Left lung (tissue), 10 donors: ENCODE results near the gene GPC6. TPM values are rescaled to one million over a fixed set of nuclear protein-coding genes. Genes with fewer than 3 reads are reported as not detected.

Experiments
- ATAC-seq: fragments of 200-7000 bp; cut with Tn5 transposase; one replicate; pipeline ENCODE4 v1.9.1; 2020; ENCODE audit warnings: moderate library complexity
- DNase-seq, 4 donors: peaks; one replicate each; pipeline ENCODE4 v3.0.0-alpha.2; 2013 to 2020
- H3K27ac ChIP-seq, 2 donors: fragments of 200-600 bp; sonication (generic) in 1 of 2; one replicate each; pipeline versions ENCODE4 v1.5.0 to v1.8.0; 2020 to 2021
- H3K27me3 ChIP-seq, 2 donors: fragments of 200-600 bp; sonication (generic) in 1 of 2; one replicate each; pipeline versions ENCODE4 v1.5.0 to v1.8.0; 2020 to 2021
- H3K36me3 ChIP-seq, 2 donors: fragments of 200-600 bp; sonication (generic) in 1 of 2; one replicate each; pipeline versions ENCODE4 v1.5.0 to v1.8.0; 2020 to 2021
- H3K4me1 ChIP-seq, 2 donors: fragments of 200-600 bp; one replicate each; pipeline ENCODE4 v1.8.0; 2021
- H3K4me3 ChIP-seq, 2 donors: fragments of 200-600 bp; sonication (generic) in 1 of 2; one replicate each; pipeline versions ENCODE4 v1.5.0 to v1.8.0; 2020 to 2021; ENCODE audit warnings: mild to moderate bottlenecking in 1 of 2
- H3K9me3 ChIP-seq, 2 donors: fragments of 200-600 bp; sonication (generic) in 1 of 2; one replicate each; pipeline versions ENCODE4 v1.5.0 to v1.8.0; 2020 to 2021
- CTCF ChIP-seq, 2 donors: fragments of 200-600 bp; sonication (generic) in 1 of 2; IDR thresholded peaks; one replicate each; pipeline versions ENCODE4 v1.5.0 to v1.8.0; 2021; ENCODE audit warnings: antibody characterized with exemption in 2 of 2
- intact Hi-C, 2 donors: fragments of 100-400 bp; cut with DNase I; formaldehyde crosslinking; loops; one replicate each; pipeline versions ENCODE4 v1.11.2 to v1.14.2; 2022
- polyA plus RNA-seq, 6 donors: library from polyadenylated mRNA; unstranded; fragments of 120-200 nt; gene quantifications; one replicate each; pipeline ENCODE4 v1.2.1, GENCODE V29; 2013; ENCODE audit not compliant: insufficient read length in 6 of 6
- total RNA-seq, 2 donors: library from RNA; stranded (reverse); fragmentation: NEBNext Ultra II Directional; extraction: Animal tissue kit (Norgen Biotek cat#: 25700); gene quantifications; one replicate each; pipeline ENCODE4 v1.2.1, GENCODE V29; 2021
- donor health status: DM: no; HTN: yes; CAD: no.
- donor health status: DM: no; HTN: no; CAD: no.

GPC6 gene
- total and polyA plus RNA-seq, 8 donors = 9.6 to 25.8 (median 21.1) TPM

- H3K9me3 ChIP-seq = no peaks in the 10 kb centered on the region
- H3K27ac ChIP-seq = no peak overlapping the region
- ATAC-seq (no peak), DNase-seq (no peak)
- H3K4me3 ChIP-seq = no peak overlapping the region
- intact Hi-C loops = no loop called here
- no peaks in the 10 kb centered on the region for H3K4me1 ChIP-seq
- H3K27me3 ChIP-seq = no peaks in the 10 kb centered on the region
- no peak for TF ChIP-seq CTCF (IDR thresholded peaks at IDR 0.05)
- H3K36me3 ChIP-seq = no peaks in the 10 kb centered on the region
These were observed 118.4 kb downstream of the GPC6 start for GRCh38 chr13:93345024-93345423.

GRCh38 chr13:93345770-93346169, 119.2 kb downstream of the GPC6 start:
- TF ChIP-seq CTCF (IDR thresholded peaks at IDR 0.05) = no peak
- DNase-seq (no peak), ATAC-seq (no peak)
- Histone ChIP-seq H3K4me1 (no peaks in the 10 kb centered on the region), H3K9me3 (no peaks in the 10 kb centered on the region), H3K27me3 (no peaks in the 10 kb centered on the region), H3K27ac (no peak overlapping the region), H3K36me3 (no peaks in the 10 kb centered on the region), H3K4me3 (no peak overlapping the region)
- intact Hi-C loops = no loop called here

GRCh38 chr13:93352616-93353015, 126.0 kb downstream of the GPC6 start:
- intact Hi-C loops = no loop called here
- Histone ChIP-seq H3K9me3 (no peaks in the 10 kb centered on the region), H3K4me3 (no peak overlapping the region), H3K4me1 (no peaks in the 10 kb centered on the region), H3K27me3 (no peaks in the 10 kb centered on the region), H3K27ac (no peak overlapping the region), H3K36me3 (no peaks in the 10 kb centered on the region)
- no peak for ATAC-seq
- no peak for TF ChIP-seq CTCF (IDR thresholded peaks at IDR 0.05)
- no peak for DNase-seq

- no peaks in the 10 kb centered on the region for H3K4me1 ChIP-seq
- ATAC-seq (no peak), DNase-seq (no peak)
- intact Hi-C loops = no loop called here
- no peak overlapping the region for H3K27ac ChIP-seq
- no peaks in the 10 kb centered on the region for H3K36me3 ChIP-seq
- no peak overlapping the region for H3K4me3 ChIP-seq
- TF ChIP-seq CTCF (IDR thresholded peaks at IDR 0.05) = no peak
- no peaks in the 10 kb centered on the region for H3K9me3 ChIP-seq
- H3K27me3 ChIP-seq = no peaks in the 10 kb centered on the region
These were observed 128.5 kb downstream of the GPC6 start for GRCh38 chr13:93355094-93355493.

GRCh38 chr13:93356469-93356868, 129.9 kb downstream of the GPC6 start:
- H3K36me3 ChIP-seq = no peaks in the 10 kb centered on the region
- intact Hi-C loops = no loop called here
- no peak overlapping the region for H3K4me3 ChIP-seq
- no peak for DNase-seq
- no peak overlapping the region for H3K27ac ChIP-seq
- no peak for TF ChIP-seq CTCF (IDR thresholded peaks at IDR 0.05)
- H3K9me3 ChIP-seq = no peaks in the 10 kb centered on the region
- H3K27me3 ChIP-seq = no peaks in the 10 kb centered on the region
- no peaks in the 10 kb centered on the region for H3K4me1 ChIP-seq
- ATAC-seq = no peak
